Thoracic aorta (tissue), 2 donors: ENCODE measurements around the gene HMGN2. TPM values are rescaled to one million over a fixed set of nuclear protein-coding genes. Genes with fewer than 3 reads are reported as not detected.

Experiments used
- ATAC-seq: fragments of 150-250 bp; one replicate; pipeline ENCODE4 v1.8.0; 2017; ENCODE audit warnings: low read depth; ENCODE audit not compliant: insufficient number of reproducible peaks, low FRiP score
- DNase-seq: peaks from one replicate; pipeline ENCODE4 v3.0.0-alpha.2; 2020; ENCODE audit warnings: low spot score
- H3K27ac ChIP-seq, 2 donors: fragments of 200-600 bp; sonication (generic); 1 replicate in 1 of 2; 2 replicates in 1 of 2; pipeline ENCODE4 v1.5.1; 2016; ENCODE audit warnings: mild to moderate bottlenecking in 2 of 2, moderate library complexity in 2 of 2
- H3K27me3 ChIP-seq: fragments of 200-600 bp; sonication (generic); replicated peaks from 2 replicates; pipeline ENCODE4 v1.6.0; 2016; ENCODE audit warnings: mild to moderate bottlenecking; ENCODE audit not compliant: insufficient read depth
- H3K36me3 ChIP-seq: fragments of 200-600 bp; sonication (generic); one replicate; pipeline ENCODE4 v1.5.1; 2016
- H3K4me1 ChIP-seq, 2 donors: fragments of 200-600 bp; sonication (generic); 1 replicate in 1 of 2; 2 replicates in 1 of 2; pipeline versions ENCODE4 v1.5.1 to v1.6.0; 2016; ENCODE audit warnings: low read depth in 2 of 2, mild to moderate bottlenecking in 1 of 2; ENCODE audit not compliant: control insufficient read depth in 1 of 2
- H3K4me3 ChIP-seq: fragments of 200-600 bp; sonication (generic); 2 replicates; pipeline ENCODE4 v1.5.1; 2016; ENCODE audit warnings: mild to moderate bottlenecking
- H3K9me3 ChIP-seq: fragments of 200-600 bp; sonication (generic); 2 replicates; pipeline ENCODE4 v1.5.1; 2016
- total RNA-seq, 2 donors: library from RNA; depleted of rRNA; stranded (reverse); fragments of >200 nt; gene quantifications; one replicate each; pipeline versions ENCODE4 v1.1.0 to v1.2.3, GENCODE V29; 2016
- TF ChIP-seq, protein P1 (sequence below): fragments of 200-600 bp; sonication (generic); IDR thresholded peaks from one replicate; pipeline ENCODE4 v1.5.1; 2019; ENCODE audit warnings: antibody characterized with exemption

Gene HMGN2
- total RNA-seq, 2 donors from 2014 or later = 145 to 187 TPM

DNA sequence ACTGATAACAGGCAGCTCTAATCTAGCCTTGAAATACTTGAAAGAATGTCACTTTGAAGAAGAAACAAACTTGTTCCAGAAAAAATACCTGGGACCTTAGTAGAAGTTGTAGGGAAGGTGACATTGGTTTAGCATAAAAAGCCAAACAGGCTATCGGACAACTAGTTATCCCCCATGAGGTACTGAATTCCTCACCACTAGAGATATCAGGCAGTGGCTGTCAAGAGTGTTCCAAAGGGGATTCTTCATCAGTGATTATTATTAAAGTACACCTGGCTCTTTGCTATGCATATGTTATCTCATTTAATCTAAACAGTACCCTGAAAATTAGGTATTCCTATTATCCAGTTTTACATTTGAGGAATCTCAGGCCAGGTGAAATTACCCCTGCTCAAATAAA, 13.1 kb upstream of the HMGN2 start:
- TF ChIP-seq, protein P1, sequence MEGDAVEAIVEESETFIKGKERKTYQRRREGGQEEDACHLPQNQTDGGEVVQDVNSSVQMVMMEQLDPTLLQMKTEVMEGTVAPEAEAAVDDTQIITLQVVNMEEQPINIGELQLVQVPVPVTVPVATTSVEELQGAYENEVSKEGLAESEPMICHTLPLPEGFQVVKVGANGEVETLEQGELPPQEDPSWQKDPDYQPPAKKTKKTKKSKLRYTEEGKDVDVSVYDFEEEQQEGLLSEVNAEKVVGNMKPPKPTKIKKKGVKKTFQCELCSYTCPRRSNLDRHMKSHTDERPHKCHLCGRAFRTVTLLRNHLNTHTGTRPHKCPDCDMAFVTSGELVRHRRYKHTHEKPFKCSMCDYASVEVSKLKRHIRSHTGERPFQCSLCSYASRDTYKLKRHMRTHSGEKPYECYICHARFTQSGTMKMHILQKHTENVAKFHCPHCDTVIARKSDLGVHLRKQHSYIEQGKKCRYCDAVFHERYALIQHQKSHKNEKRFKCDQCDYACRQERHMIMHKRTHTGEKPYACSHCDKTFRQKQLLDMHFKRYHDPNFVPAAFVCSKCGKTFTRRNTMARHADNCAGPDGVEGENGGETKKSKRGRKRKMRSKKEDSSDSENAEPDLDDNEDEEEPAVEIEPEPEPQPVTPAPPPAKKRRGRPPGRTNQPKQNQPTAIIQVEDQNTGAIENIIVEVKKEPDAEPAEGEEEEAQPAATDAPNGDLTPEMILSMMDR = no peak
- peaks cover 35% of the 10 kb centered on the region for H3K36me3 ChIP-seq
- no peak overlapping the region for H3K27ac ChIP-seq
- no peaks in the 10 kb centered on the region for H3K4me1 ChIP-seq
- H3K9me3 ChIP-seq = no peaks in the 10 kb centered on the region
- no peaks in the 10 kb centered on the region for H3K27me3 ChIP-seq
- ATAC-seq = no peak
- DNase-seq = no peak
- no peak overlapping the region for H3K4me3 ChIP-seq

GRCh38 chr1:26459573-26460031, 12.6 kb upstream of the HMGN2 start:
- DNase-seq (no peak), ATAC-seq (no peak)
- Histone ChIP-seq H3K36me3 (peaks cover 39% of the 10 kb centered on the region), H3K27ac (no peak overlapping the region), H3K9me3 (no peaks in the 10 kb centered on the region), H3K4me1 (no peaks in the 10 kb centered on the region), H3K4me3 (no peak overlapping the region), H3K27me3 (no peaks in the 10 kb centered on the region)
- TF ChIP-seq, protein P1 = no peak

DNA sequence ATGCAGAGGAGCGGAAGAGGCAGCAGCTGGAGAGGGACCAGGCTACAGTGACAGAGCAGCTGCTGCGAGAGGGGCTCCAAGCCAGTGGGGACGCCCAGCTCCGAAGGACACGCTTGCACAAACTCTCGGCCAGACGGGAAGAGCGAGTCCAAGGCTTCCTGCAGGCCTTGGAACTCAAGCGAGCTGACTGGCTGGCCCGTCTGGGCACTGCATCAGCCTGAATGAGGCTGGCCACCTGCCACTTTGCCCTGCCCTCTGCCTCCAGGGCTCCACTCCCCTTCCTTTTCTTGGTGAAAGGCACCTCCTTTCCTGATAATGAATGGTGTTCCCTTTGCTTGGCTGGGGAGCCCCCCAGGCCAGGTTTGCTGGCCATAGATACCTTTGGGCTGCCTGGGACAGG, 3.3 kb upstream of the HMGN2 start:
- ATAC-seq (no peak), DNase-seq (no peak)
- peaks cover 20 to 22% of the 10 kb centered on the region in 2 donors for H3K4me1 ChIP-seq
- peaks cover 37% of the 10 kb centered on the region for H3K36me3 ChIP-seq
- no peaks in the 10 kb centered on the region for H3K9me3 ChIP-seq
- H3K27ac ChIP-seq = no peak overlapping the region
- H3K4me3 ChIP-seq = no peak overlapping the region
- no peaks in the 10 kb centered on the region for H3K27me3 ChIP-seq
- TF ChIP-seq, protein P1 = no peak

- Histone ChIP-seq H3K27me3 (no peaks in the 10 kb centered on the region), H3K9me3 (no peaks in the 10 kb centered on the region), H3K36me3 (peaks cover 40% of the 10 kb centered on the region), H3K4me3 (no peak overlapping the region), H3K27ac (no peak overlapping the region), H3K4me1 (peaks cover 23 to 29% of the 10 kb centered on the region in 2 donors)
- TF ChIP-seq, protein P1 = no peak
- DNase-seq = no peak
- no peak for ATAC-seq
These were observed 2.7 kb upstream of the HMGN2 start for GRCh38 chr1:26469558-26469957.

DNA sequence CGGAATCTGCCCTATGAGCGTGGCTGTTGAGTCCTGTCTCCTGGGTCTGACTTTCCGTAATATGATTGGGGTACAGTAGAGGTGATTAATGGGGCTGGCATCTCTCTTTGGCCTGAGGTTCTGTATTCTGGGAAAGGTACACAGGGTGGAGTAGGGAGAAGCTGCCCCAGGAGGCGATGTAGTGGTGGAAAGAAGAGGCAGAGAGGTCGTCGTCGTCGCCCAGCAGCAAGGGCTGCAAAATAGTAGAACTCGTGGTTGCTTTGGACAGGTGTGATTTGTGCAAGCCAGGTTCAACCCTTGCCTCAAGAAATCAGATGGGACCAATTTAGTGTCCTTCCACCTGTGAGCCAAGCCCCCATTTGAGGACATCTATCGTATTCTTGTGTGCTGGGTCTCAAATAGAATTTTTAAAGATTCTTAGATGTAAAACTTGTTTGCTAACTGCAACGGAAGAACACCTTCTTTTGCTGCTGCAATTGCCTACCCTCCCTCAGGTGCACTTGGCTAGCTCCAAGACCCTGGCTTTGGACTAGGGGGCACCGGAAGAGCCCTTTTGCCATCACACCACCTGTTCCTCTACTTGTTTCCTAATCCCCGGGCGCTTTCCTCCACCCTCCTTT, 1.3 kb upstream of the HMGN2 start:
- no peak overlapping the region for H3K27ac ChIP-seq
- no peaks in the 10 kb centered on the region for H3K9me3 ChIP-seq
- peaks cover 32% of the 10 kb centered on the region for H3K36me3 ChIP-seq
- H3K27me3 ChIP-seq = no peaks in the 10 kb centered on the region
- peaks cover 23 to 32% of the 10 kb centered on the region in 2 donors for H3K4me1 ChIP-seq
- TF ChIP-seq, protein P1 = no peak
- ATAC-seq = no peak
- peak overlapping the region; percentile 100 for H3K4me3 ChIP-seq
- DNase-seq = no peak
